ENCODE results near the gene EIF2B5.

- no peak for TF ChIP-seq GPBP1L1 (CRISPR knock-in tag; IDR thresholded peaks at IDR 0.05)
- TF ChIP-seq TEAD3 (CRISPR knock-in tag; optimal IDR thresholded peaks at IDR 0.05; ENCODE audit: borderline replicate concordance), result no peak
- TF ChIP-seq USF2 (IDR thresholded peaks at IDR 0.05; ENCODE audit: low read depth, low read length), result no peak
- TF ChIP-seq USF2 (CRISPR knock-in tag; IDR thresholded peaks at IDR 0.05; ENCODE audit: borderline replicate concordance), result no peak
- TF ChIP-seq HDAC6 (IDR thresholded peaks at IDR 0.05; ENCODE audit: low read depth, low read length), result no peak
- no peak for TF ChIP-seq HDAC2 (CRISPR knock-in tag; IDR thresholded peaks at IDR 0.05)
- no peak for TF ChIP-seq ZSCAN31 (CRISPR knock-in tag; IDR thresholded peaks at IDR 0.05; ENCODE audit: low read depth)
- TF ChIP-seq CTCF (CRISPR knock-in tag; IDR thresholded peaks at IDR 0.05), result no peak
Observed at GRCh38 chr3:184168363-184169120, 33.4 kb downstream of the EIF2B5 start.
